Naive thymus-derived CD8-positive, alpha-beta T cell (primary cell): Measurements from ENCODE around the gene ATF7. TPM values are rescaled to one million over a fixed set of nuclear protein-coding genes. Genes with fewer than 3 reads are reported as not detected.
A peak's percentile ranks its signal among the peaks of the same experiment; 100 is the strongest.

ENCODE experiments used
- ATAC-seq, 2 donors: fragments of 150-1000 bp; cut with Tn5 transposase in 1 of 2; sonication (Bioruptor Pico), chemical (Tn5 transposase) in 1 of 2; 1 replicate in 1 of 2; 2 replicates in 1 of 2; pipeline ENCODE4 v1.10.0; 2021; ENCODE audit warnings: mild to moderate bottlenecking in 2 of 2, moderate library complexity in 2 of 2
- POLR2A ChIA-PET: fragments of 350-600 bp; sonication (Branson Sonifier 250); formaldehyde crosslinking; loops from one replicate; lab custom pipeline; 2021; ENCODE audit warnings: antibody characterized with exemption; lab: Charles Lee
- DNase-seq, 10 donors: peaks; one replicate each; pipeline versions ENCODE4 v3.0.0 to v3.0.0-alpha.2; 2020 to 2022
- H3K27ac Mint-ChIP-seq, 10 donors: one replicate each; pipeline ENCODE4 v1.8.0; 2020 to 2022; ENCODE audit warnings: mild to moderate bottlenecking in 10 of 10, mixed read lengths in 10 of 10, moderate library complexity in 4 of 10, inconsistent platforms in 1 of 10
- H3K27me3 Mint-ChIP-seq, 5 donors: one replicate each; pipeline ENCODE4 v1.8.0; 2021 to 2022; ENCODE audit warnings: mixed read lengths in 5 of 5
- H3K36me3 Mint-ChIP-seq, 3 donors: one replicate each; pipeline ENCODE4 v1.8.0; 2020 to 2022; ENCODE audit warnings: mixed read lengths in 3 of 3, mild to moderate bottlenecking in 2 of 3, inconsistent platforms in 1 of 3
- H3K4me1 Mint-ChIP-seq, 4 donors: one replicate each; pipeline ENCODE4 v1.8.0; 2021 to 2022; ENCODE audit warnings: mixed read lengths in 4 of 4
- H3K4me3 Mint-ChIP-seq, 10 donors: one replicate each; pipeline ENCODE4 v1.8.0; 2020 to 2022; ENCODE audit warnings: mild to moderate bottlenecking in 10 of 10, mixed read lengths in 10 of 10, moderate library complexity in 6 of 10, inconsistent platforms in 1 of 10
- H3K9me3 Mint-ChIP-seq, 9 donors: one replicate each; pipeline ENCODE4 v1.8.0; 2020 to 2022; ENCODE audit warnings: mixed read lengths in 9 of 9, mild to moderate bottlenecking in 3 of 9, inconsistent platforms in 1 of 9, moderate library complexity in 1 of 9
- polyA plus RNA-seq, 3 donors: library from polyadenylated mRNA; unstranded; fragments of 300-500 nt; fragmentation: Illumina TruSeq; gene quantifications; one replicate each; pipeline ENCODE4 v1.2.3, GENCODE V29; 2021
- total RNA-seq, 8 experiments: library from RNA in 2 of 8; stranded (reverse) in 2 of 8; gene quantifications; one replicate each; pipeline ENCODE4 v1.2.3 and lab custom pipeline; 2021 to 2026

Gene ATF7
- total and polyA plus RNA-seq, 5 experiments from 2014 or later = 13.0 to 30.4 (median 19.2) TPM

DNA sequence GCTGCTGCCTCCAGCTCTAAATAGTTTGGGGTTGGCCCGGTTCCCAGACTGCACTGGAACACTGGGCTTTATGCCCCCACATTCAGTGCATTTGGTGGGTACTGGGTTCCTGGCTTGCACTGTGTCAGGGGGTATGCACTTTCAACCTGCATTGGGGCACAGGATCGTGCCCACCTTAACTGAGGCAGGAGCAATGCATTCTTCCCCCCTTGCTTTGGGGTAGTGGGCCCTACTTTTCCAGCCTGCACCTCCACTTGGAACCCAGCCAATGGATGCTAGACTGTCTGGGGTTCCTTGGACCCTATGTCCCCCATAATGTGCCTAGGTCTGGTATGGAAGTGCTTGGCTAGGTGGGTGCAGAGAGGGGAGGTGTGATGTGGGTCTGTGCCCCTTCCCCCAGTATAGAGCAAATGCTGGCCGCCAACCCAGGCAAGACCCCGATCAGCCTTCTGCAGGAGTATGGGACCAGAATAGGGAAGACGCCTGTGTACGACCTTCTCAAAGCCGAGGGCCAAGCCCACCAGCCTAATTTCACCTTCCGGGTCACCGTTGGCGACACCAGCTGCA is 124.5 kb downstream of the ATF7 start:
- no peak for ATAC-seq

GRCh38 chr12:53500776-53501614 is 125.2 kb downstream of the ATF7 start, which contains the start of gene TARBP2:
Gene TARBP2, plus strand, starts transcription at chr12:53501283. Its CDS starts 126 bp downstream, at chr12:53501409.
- ATAC-seq (peak; percentile 78 to 81), DNase-seq (peak; percentile 90 to 99 (median 99))
- Mint-ChIP-seq H3K27ac (peak within 1 kb of the TSS; percentile 90 to 99 (median 97)), H3K36me3 (peaks cover 0 to 19% (median 1%) of the 10 kb centered on the region in 3 donors), H3K27me3 (no peaks in the 10 kb centered on the region), H3K9me3 (no peaks in the 10 kb centered on the region), H3K4me3 (peak within 1 kb of the TSS; percentile 89 to 96 (median 94)), H3K4me1 (peaks cover 22 to 55% (median 44%) of the 10 kb centered on the region in 4 donors)
- POLR2A ChIA-PET = interaction anchor here (0.6 to 4.2 kb wide), 33 partner anchors 8 to 779 kb away, joined by 3 to 48 read pairs (median 6); partner anchors contain the start of genes AAAS, ATP5MC2, CBX5 and CSAD

More for the DNA sequence above, 124.5 kb downstream of the ATF7 start:
- Mint-ChIP-seq H3K9me3 (no peaks in the 10 kb centered on the region), H3K4me3 (peak overlapping the region; percentile 89 to 96 (median 94)), H3K27me3 (no peaks in the 10 kb centered on the region), H3K4me1 (peaks cover 19 to 52% (median 42%) of the 10 kb centered on the region in 4 donors), H3K27ac (peak overlapping the region; percentile 90 to 99 (median 97)), H3K36me3 (peaks cover 0 to 19% (median 1%) of the 10 kb centered on the region in 3 donors)
- POLR2A ChIA-PET = interaction anchor here (0.7 to 4.2 kb wide), 28 partner anchors 8 to 778 kb away, joined by 3 to 48 read pairs (median 7); partner anchors contain the start of genes AAAS, ATP5MC2, CBX5 and CSAD
- no peak for DNase-seq

DNA sequence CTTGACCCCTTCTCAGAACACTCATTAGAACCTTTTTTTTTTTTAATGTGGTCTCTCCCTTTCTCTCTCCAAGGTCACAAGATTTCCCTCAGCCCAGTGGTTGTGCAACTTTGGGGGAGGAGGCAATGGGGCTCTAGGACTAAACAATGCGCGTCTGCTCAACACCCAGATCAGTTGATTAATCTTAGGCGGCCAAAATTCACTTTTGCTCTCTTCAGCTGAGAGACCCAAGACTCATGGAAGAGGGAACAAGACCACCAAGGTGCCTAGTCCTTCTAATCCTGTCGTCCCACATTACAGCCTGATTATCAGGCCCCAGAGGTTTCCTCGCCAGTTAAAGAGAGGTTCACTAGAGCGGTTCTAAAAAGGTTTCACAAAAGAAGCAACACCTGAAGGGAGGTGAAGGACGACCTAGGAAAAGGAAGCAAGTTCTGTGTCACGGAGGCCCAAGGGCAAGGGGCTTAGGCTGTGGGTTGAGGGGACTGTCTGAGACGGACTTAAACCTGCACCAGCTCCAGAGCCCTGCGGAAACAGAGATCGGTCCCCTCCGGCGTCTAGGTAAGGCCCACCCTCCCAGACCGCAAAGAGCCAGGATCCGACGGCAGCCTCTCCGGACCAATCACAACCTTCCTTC is 125.9 kb downstream of the ATF7 start:
- POLR2A ChIA-PET = interaction anchor here (0.6 to 4.2 kb wide), 30 partner anchors 9 to 780 kb away, joined by 3 to 48 read pairs (median 7); partner anchors contain the start of genes AAAS, ATP5MC2, CBX5 and CSAD
- no peak for ATAC-seq
- no peak for DNase-seq
- Mint-ChIP-seq H3K36me3 (peaks cover 0 to 12% (median 1%) of the 10 kb centered on the region in 3 donors), H3K4me1 (peaks cover 22 to 59% (median 44%) of the 10 kb centered on the region in 4 donors), H3K4me3 (peak overlapping the region; percentile 89 to 96 (median 94)), H3K27ac (peak overlapping the region; percentile 90 to 99 (median 97)), H3K9me3 (no peaks in the 10 kb centered on the region), H3K27me3 (no peaks in the 10 kb centered on the region)

GRCh38 chr12:53499266-53500141 is 126.7 kb downstream of the ATF7 start, which contains the start of gene MAP3K12:
Gene MAP3K12, minus strand, starts transcription at chr12:53499458. Its CDS starts 12,067 bp downstream, at chr12:53487391.
- ATAC-seq (peak in 1 of 2 donors; percentile 8), DNase-seq (peak; percentile 37 to 83 (median 58))
- no peaks in the 10 kb centered on the region for H3K9me3 Mint-ChIP-seq
- H3K27me3 Mint-ChIP-seq = no peaks in the 10 kb centered on the region
- peak within 1 kb of the TSS; percentile 89 to 96 (median 94) for H3K4me3 Mint-ChIP-seq
- H3K36me3 Mint-ChIP-seq = peaks cover 0 to 6% (median 0%) of the 10 kb centered on the region in 3 donors
- POLR2A ChIA-PET = interaction anchor here (0.6 to 4.2 kb wide), 13 partner anchors 9 to 493 kb away, joined by 3 to 48 read pairs (median 5); partner anchors contain the start of genes AAAS, EIF4B, PFDN5 and PRR13
- peaks cover 22 to 59% (median 45%) of the 10 kb centered on the region in 4 donors for H3K4me1 Mint-ChIP-seq
- peak within 1 kb of the TSS; percentile 90 to 99 (median 97) for H3K27ac Mint-ChIP-seq

GRCh38 chr12:53498235-53498630 is 127.9 kb downstream of the ATF7 start:
- ATAC-seq (no peak), DNase-seq (no peak)
- Mint-ChIP-seq H3K9me3 (no peaks in the 10 kb centered on the region), H3K4me3 (peak overlapping the region; percentile 73 to 94 (median 91)), H3K27me3 (no peaks in the 10 kb centered on the region), H3K27ac (peak overlapping the region; percentile 50 to 97 (median 82)), H3K36me3 (no peaks in the 10 kb centered on the region), H3K4me1 (peaks cover 31 to 66% (median 56%) of the 10 kb centered on the region in 4 donors)
- POLR2A ChIA-PET = interaction anchor here (0.6 to 1.4 kb wide), 5 partner anchors 10 to 382 kb away, joined by 3 to 6 read pairs (median 3); partner anchors contain the start of gene PFDN5

DNA sequence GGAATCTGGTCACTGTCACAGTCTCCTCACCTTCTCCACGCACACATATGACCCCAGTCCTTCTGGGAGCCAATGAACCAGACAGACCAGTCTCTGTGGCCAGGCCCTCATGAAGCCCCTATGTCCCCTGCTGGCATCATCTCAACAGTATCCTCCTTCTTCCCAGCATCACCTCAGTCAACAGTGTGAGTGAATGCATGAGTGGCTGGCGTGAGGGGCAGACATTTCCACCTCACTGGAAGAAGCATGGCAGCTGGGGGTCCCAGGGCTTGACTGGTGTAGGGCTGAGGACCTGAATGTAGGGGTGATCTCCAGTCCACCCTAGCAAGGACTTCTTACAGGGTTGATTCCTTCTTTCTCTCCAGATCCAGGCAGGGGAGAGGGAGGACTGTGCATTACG is 128.7 kb downstream of the ATF7 start:
- ATAC-seq (no peak), DNase-seq (no peak)
- H3K4me1 Mint-ChIP-seq = peaks cover 33 to 68% (median 59%) of the 10 kb centered on the region in 4 donors
- no peaks in the 10 kb centered on the region for H3K9me3 Mint-ChIP-seq
- POLR2A ChIA-PET = interaction anchor here (0.8 kb wide), 1 partner anchor 9 kb away, joined by 3 read pairs; no protein-coding TSS in a partner anchor
- peak overlapping the region in 7 of 10 donors; percentile 50 to 97 (median 72) for H3K27ac Mint-ChIP-seq
- H3K36me3 Mint-ChIP-seq = no peaks in the 10 kb centered on the region
- no peaks in the 10 kb centered on the region for H3K27me3 Mint-ChIP-seq
- H3K4me3 Mint-ChIP-seq = peak overlapping the region in 8 of 10 donors; percentile 39 to 94 (median 82)

GRCh38 chr12:53496752-53497032 is 129.5 kb downstream of the ATF7 start:
- peak overlapping the region in 1 of 10 donors; percentile 29 for H3K27ac Mint-ChIP-seq
- ATAC-seq (no peak), DNase-seq (no peak)
- no peak overlapping the region for H3K4me3 Mint-ChIP-seq
- peaks cover 33 to 67% (median 58%) of the 10 kb centered on the region in 4 donors for H3K4me1 Mint-ChIP-seq
- H3K36me3 Mint-ChIP-seq = no peaks in the 10 kb centered on the region
- no peaks in the 10 kb centered on the region for H3K27me3 Mint-ChIP-seq
- POLR2A ChIA-PET = interaction anchor here (0.6 kb wide), 1 partner anchor 70 kb away, joined by 3 read pairs; no protein-coding TSS in a partner anchor
- H3K9me3 Mint-ChIP-seq = no peaks in the 10 kb centered on the region

GRCh38 chr12:53495903-53496751 is 130.1 kb downstream of the ATF7 start:
- H3K27me3 Mint-ChIP-seq = no peaks in the 10 kb centered on the region
- no peaks in the 10 kb centered on the region for H3K36me3 Mint-ChIP-seq
- H3K4me1 Mint-ChIP-seq = peaks cover 33 to 65% (median 55%) of the 10 kb centered on the region in 4 donors
- no peaks in the 10 kb centered on the region for H3K9me3 Mint-ChIP-seq
- DNase-seq = no peak
- H3K4me3 Mint-ChIP-seq = peak overlapping the region in 2 of 10 donors; percentile 6 to 70
- POLR2A ChIA-PET = interaction anchor here (0.6 kb wide), 1 partner anchor 70 kb away, joined by 3 read pairs; no protein-coding TSS in a partner anchor
- ATAC-seq = no peak
- peak overlapping the region in 6 of 10 donors; percentile 10 to 56 (median 22) for H3K27ac Mint-ChIP-seq

GRCh38 chr12:53493610-53494391 is 132.4 kb downstream of the ATF7 start:
- Mint-ChIP-seq H3K27ac (peak overlapping the region; percentile 86 to 99 (median 95)), H3K4me1 (peaks cover 24 to 59% (median 42%) of the 10 kb centered on the region in 4 donors), H3K27me3 (no peaks in the 10 kb centered on the region), H3K4me3 (peak overlapping the region; percentile 89 to 98 (median 92)), H3K9me3 (no peaks in the 10 kb centered on the region), H3K36me3 (no peaks in the 10 kb centered on the region)
- POLR2A ChIA-PET = interaction anchor here (0.6 to 1.7 kb wide), 11 partner anchors 8 to 786 kb away, joined by 3 to 8 read pairs (median 4); partner anchors contain the start of genes CBX5, HNRNPA1, MYG1 and NPFF
- ATAC-seq (no peak), DNase-seq (no peak)
